Activated CD4-positive, CD25-positive, alpha-beta regulatory T cell (primary cell): Measurements from ENCODE around the gene GDPD5.

Source experiments
- DNase-seq, 4 experiments: peaks; one replicate each; lab custom pipeline; 2025; lab: John Stamatoyannopoulos, UW

The GDPD5 gene

GRCh38 chr11:75534259-75535069 is 8.7 kb upstream of the GDPD5 start:
- DNase-seq: no peak

GRCh38 chr11:75533896-75534258 is 8.1 kb upstream of the GDPD5 start:
- DNase-seq: no peak

GRCh38 chr11:75532200-75533048 is 6.7 kb upstream of the GDPD5 start:
- DNase-seq: peak; percentile 58 to 74 (median 67)

GRCh38 chr11:75531325-75531724 is 5.6 kb upstream of the GDPD5 start:
- no peak for DNase-seq

GRCh38 chr11:75530577-75530976 is 4.8 kb upstream of the GDPD5 start:
- DNase-seq: no peak

GRCh38 chr11:75527938-75528735 is 2.4 kb upstream of the GDPD5 start:
- DNase-seq: no peak

GRCh38 chr11:75527130-75527529 is 1.4 kb upstream of the GDPD5 start:
- no peak for DNase-seq

GRCh38 chr11:75526192-75526541 is 426 bp upstream of the GDPD5 start:
- no peak for DNase-seq

- DNase-seq: peak in 1 of 4 experiments; percentile 11
These were observed 892 bp downstream of the GDPD5 start for GRCh38 chr11:75524665-75525432.

GRCh38 chr11:75523811-75524664 is 1.7 kb downstream of the GDPD5 start:
- DNase-seq: no peak

- DNase-seq: no peak
These were observed 2.6 kb downstream of the GDPD5 start for GRCh38 chr11:75523189-75523588.

- no peak for DNase-seq
These were observed 3.3 kb downstream of the GDPD5 start for GRCh38 chr11:75522286-75523044.

GRCh38 chr11:75520688-75521087 is 5.1 kb downstream of the GDPD5 start:
- DNase-seq: no peak

- DNase-seq: no peak
These were observed 6.7 kb downstream of the GDPD5 start for GRCh38 chr11:75518771-75519653.

GRCh38 chr11:75518204-75518549 is 7.6 kb downstream of the GDPD5 start:
- DNase-seq: no peak

GRCh38 chr11:75516886-75517285 is 8.9 kb downstream of the GDPD5 start:
- no peak for DNase-seq

GRCh38 chr11:75516140-75516539 is 9.6 kb downstream of the GDPD5 start:
- DNase-seq: no peak

- DNase-seq: no peak
These were observed 11.1 kb downstream of the GDPD5 start for GRCh38 chr11:75514596-75514995.

- DNase-seq: no peak
These were observed 12.5 kb downstream of the GDPD5 start for GRCh38 chr11:75513250-75513649.
